Measurements from ENCODE around the gene TRAF2. TPM values are rescaled to one million over a fixed set of nuclear protein-coding genes. Genes with fewer than 3 reads are reported as not detected.
A peak's percentile ranks its signal among the peaks of the same experiment; 100 is the strongest.

Gene TRAF2
- total and polyA plus RNA-seq, 2 of the 4 experiments (the other 2 are of a cell fraction) = 6.6 to 12.0 TPM

DNA sequence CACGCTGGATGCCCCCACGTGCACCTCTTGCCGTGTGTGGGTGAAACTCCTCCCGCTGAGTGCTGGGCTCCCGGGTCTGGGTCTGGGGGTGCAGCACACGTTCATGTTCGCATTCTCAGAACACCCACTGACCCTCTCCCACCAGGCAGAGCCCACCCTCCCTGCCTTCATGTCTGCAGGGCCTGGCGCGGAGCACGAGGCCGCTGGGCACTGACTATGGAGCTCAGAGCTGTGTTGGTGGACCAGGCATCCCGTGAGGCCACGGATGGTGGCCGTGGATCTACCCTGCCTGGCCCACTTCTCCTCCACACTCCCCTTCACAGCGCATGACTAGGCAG lies 74.6 kb downstream of the TRAF2 start:
- H3K4me1 ChIP-seq (ENCODE audit: control insufficient read depth, insufficient read depth, low read length) = no peaks in the 10 kb centered on the region
- H3K18ac ChIP-seq (ENCODE audit: low read depth, low read length) = no peak overlapping the region
- H3K36me3 ChIP-seq (ENCODE audit: control insufficient read depth, insufficient read depth, low read length) = no peaks in the 10 kb centered on the region
- no peak overlapping the region for H2AK5ac ChIP-seq (ENCODE audit: low read depth, low read length)
- no peak overlapping the region for H3K4ac ChIP-seq (ENCODE audit: low read depth, low read length)
- no peak overlapping the region for H3K56ac ChIP-seq (ENCODE audit: extremely low read depth, insufficient read depth, low read length)
- H3K23ac ChIP-seq (ENCODE audit: low read depth, low read length) = no peak overlapping the region
- H3K27ac ChIP-seq (ENCODE audit: insufficient read depth, low read length) = no peak overlapping the region
- no peak overlapping the region for H3K9ac ChIP-seq (ENCODE audit: low read depth, low read length)
- H3K27me3 ChIP-seq (ENCODE audit: control insufficient read depth, insufficient read depth, low read length) = peaks cover 26% of the 10 kb centered on the region
- H3K4me2 ChIP-seq (ENCODE audit: low read depth, low read length) = no peak overlapping the region
- no peak overlapping the region for H4K5ac ChIP-seq (ENCODE audit: low read depth, low read length)
- ChIA-PET CTCF (interaction anchor here (1.0 kb wide), 1 partner anchor 13 kb away, joined by 4 read pairs; no protein-coding TSS in a partner anchor), POLR2A (ENCODE audit: unreplicated experiment) (no interaction called here)
- TF ChIP-seq, protein P1, sequence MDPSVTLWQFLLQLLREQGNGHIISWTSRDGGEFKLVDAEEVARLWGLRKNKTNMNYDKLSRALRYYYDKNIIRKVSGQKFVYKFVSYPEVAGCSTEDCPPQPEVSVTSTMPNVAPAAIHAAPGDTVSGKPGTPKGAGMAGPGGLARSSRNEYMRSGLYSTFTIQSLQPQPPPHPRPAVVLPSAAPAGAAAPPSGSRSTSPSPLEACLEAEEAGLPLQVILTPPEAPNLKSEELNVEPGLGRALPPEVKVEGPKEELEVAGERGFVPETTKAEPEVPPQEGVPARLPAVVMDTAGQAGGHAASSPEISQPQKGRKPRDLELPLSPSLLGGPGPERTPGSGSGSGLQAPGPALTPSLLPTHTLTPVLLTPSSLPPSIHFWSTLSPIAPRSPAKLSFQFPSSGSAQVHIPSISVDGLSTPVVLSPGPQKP (IDR thresholded peaks at IDR 0.05; ENCODE audit: borderline replicate concordance, low read depth, low read length) = no peak
- TF ChIP-seq CHD1 (IDR thresholded peaks at IDR 0.05; ENCODE audit: low read depth, low read length) (no peak), POLR2A (IDR thresholded peaks at IDR 0.05; ENCODE audit: low read depth, low read length) (no peak), BHLHE40 (IDR thresholded peaks at IDR 0.05; ENCODE audit: low read depth, low read length) (no peak), FOS (IDR thresholded peaks at IDR 0.05; ENCODE audit: low read depth, low read length) (no peak), SMC3 (IDR thresholded peaks at IDR 0.05; ENCODE audit: low read depth, low read length) (no peak)
- TF ChIP-seq, protein P2, sequence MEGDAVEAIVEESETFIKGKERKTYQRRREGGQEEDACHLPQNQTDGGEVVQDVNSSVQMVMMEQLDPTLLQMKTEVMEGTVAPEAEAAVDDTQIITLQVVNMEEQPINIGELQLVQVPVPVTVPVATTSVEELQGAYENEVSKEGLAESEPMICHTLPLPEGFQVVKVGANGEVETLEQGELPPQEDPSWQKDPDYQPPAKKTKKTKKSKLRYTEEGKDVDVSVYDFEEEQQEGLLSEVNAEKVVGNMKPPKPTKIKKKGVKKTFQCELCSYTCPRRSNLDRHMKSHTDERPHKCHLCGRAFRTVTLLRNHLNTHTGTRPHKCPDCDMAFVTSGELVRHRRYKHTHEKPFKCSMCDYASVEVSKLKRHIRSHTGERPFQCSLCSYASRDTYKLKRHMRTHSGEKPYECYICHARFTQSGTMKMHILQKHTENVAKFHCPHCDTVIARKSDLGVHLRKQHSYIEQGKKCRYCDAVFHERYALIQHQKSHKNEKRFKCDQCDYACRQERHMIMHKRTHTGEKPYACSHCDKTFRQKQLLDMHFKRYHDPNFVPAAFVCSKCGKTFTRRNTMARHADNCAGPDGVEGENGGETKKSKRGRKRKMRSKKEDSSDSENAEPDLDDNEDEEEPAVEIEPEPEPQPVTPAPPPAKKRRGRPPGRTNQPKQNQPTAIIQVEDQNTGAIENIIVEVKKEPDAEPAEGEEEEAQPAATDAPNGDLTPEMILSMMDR (conservative IDR thresholded peaks at IDR 0.05; ENCODE audit: low read depth, low read length) = no peak
- no peak for DNase-seq
- H2BK5ac ChIP-seq (ENCODE audit: low read depth, low read length, poor library complexity, severe bottlenecking) = no peak overlapping the region
- H4K20me1 ChIP-seq (ENCODE audit: insufficient read depth, low read length) = no peaks in the 10 kb centered on the region
- H3K9me3 ChIP-seq (ENCODE audit: control insufficient read depth, insufficient read depth, low read length) = peaks cover 3% of the 10 kb centered on the region
- H2AK9ac ChIP-seq (replicated peaks; ENCODE audit: low read depth, low read length, poor library complexity) = peak overlapping the region; percentile 13
- H3K14ac ChIP-seq (replicated peaks; ENCODE audit: low read depth, low read length) = no peak overlapping the region
- dilution Hi-C loops (cut with HindIII; ENCODE audit: low sequenced_read_pairs, unreplicated experiment) = no loop called here
- H3K4me3 ChIP-seq (ENCODE audit: insufficient read depth, low read depth, low read length) = no peak overlapping the region
- intact Hi-C loops (cut with micrococcal nuclease) = no loop called here
- H3K9me1 ChIP-seq (ENCODE audit: insufficient read depth, low read length) = peaks cover 2% of the 10 kb centered on the region; the same call in 1 of the 2 replicates
- in situ Hi-C loops (cut with MboI; ENCODE audit: low sequenced_read_pairs) = no loop called here
- no peak for ATAC-seq (ENCODE audit: low read depth)
- BruUV-seq (replicated peaks) = no TSS peak
- no peak overlapping the region for H2BK20ac ChIP-seq (ENCODE audit: low read depth, low read length)
- H2AFZ ChIP-seq (replicated peaks; ENCODE audit: low read length, poor library complexity) = no peak overlapping the region
- no peak overlapping the region for H2BK120ac ChIP-seq (ENCODE audit: low read depth, low read length)
- no peak overlapping the region for H4K8ac ChIP-seq (ENCODE audit: low read depth in 2 of 2, low read length in 2 of 2)
- 72% methylated on average over 7 of the region's 15 CpGs; no CpG with 5 or more reads in 1 of the 2 experiments for WGBS, 2 experiments (ENCODE audit: extremely low coverage in 2 of 2, insufficient read length in 1 of 2)
- H4K91ac ChIP-seq (ENCODE audit: insufficient read depth, low read depth, low read length) = no peak overlapping the region
- H3K79me1 ChIP-seq (ENCODE audit: low read depth in 1 of 2, low read length in 2 of 2) = no peaks in the 10 kb centered on the region
- H2BK15ac ChIP-seq (ENCODE audit: low read depth, low read length) = no peak overlapping the region
